Esophagus squamous epithelium (tissue), 4 donors: ENCODE results near the gene CFAP410.

Experiments used
- CTCF ChIP-seq, 6 experiments: fragments of 450-650 bp in 4 of 6; fragments of 200-600 bp in 2 of 6; sonication (generic) in 2 of 6; IDR thresholded peaks; one replicate each; pipeline ENCODE4 v1.5.1; 2016 to 2019; ENCODE audit warnings: antibody characterized with exemption in 6 of 6, mild to moderate bottlenecking in 4 of 6, moderate library complexity in 4 of 6
- POLR2A ChIP-seq, 4 donors: fragments of 450-650 bp; IDR thresholded peaks; one replicate each; pipeline ENCODE4 v1.6.1; 2017; ENCODE audit warnings: antibody characterized with exemption in 4 of 4, mild to moderate bottlenecking in 4 of 4, moderate library complexity in 3 of 4

GRCh38 chr21:44298301-44298700 lies 40.9 kb downstream of the CFAP410 start:
- TF ChIP-seq CTCF (IDR thresholded peaks at IDR 0.05) = peak in 3 of 6 experiments; percentile 5 to 40 (median 8)
- no peak for TF ChIP-seq POLR2A (IDR thresholded peaks at IDR 0.05)
